Measurements from ENCODE around the gene VIPR1.

Gene VIPR1

GRCh38 chr3:42511736-42512135, 9.3 kb downstream of the VIPR1 start:
- DNase-seq: no peak

- DNase-seq: no peak
Measured at GRCh38 chr3:42513121-42513520, 10.7 kb downstream of the VIPR1 start.

GRCh38 chr3:42513521-42513920, 11.1 kb downstream of the VIPR1 start:
- DNase-seq: no peak

- DNase-seq: no peak
Measured at GRCh38 chr3:42514876-42515275, 12.4 kb downstream of the VIPR1 start.

- no peak for DNase-seq
Measured at GRCh38 chr3:42515391-42515916, 13.0 kb downstream of the VIPR1 start.

GRCh38 chr3:42515976-42516375, 13.5 kb downstream of the VIPR1 start:
- DNase-seq: no peak

GRCh38 chr3:42516443-42516842, 14.0 kb downstream of the VIPR1 start:
- DNase-seq: no peak

- DNase-seq: no peak
Measured at GRCh38 chr3:42517117-42517516, 14.7 kb downstream of the VIPR1 start.

- peak; percentile 46 for DNase-seq
Measured at GRCh38 chr3:42518800-42519567, 16.5 kb downstream of the VIPR1 start.

- no peak for DNase-seq
Measured at GRCh38 chr3:42519568-42519962, 17.1 kb downstream of the VIPR1 start.

GRCh38 chr3:42520336-42520735, 17.9 kb downstream of the VIPR1 start:
- DNase-seq: no peak

GRCh38 chr3:42520906-42521305, 18.5 kb downstream of the VIPR1 start:
- no peak for DNase-seq

GRCh38 chr3:42524751-42525150, 22.3 kb downstream of the VIPR1 start:
- DNase-seq: no peak

- DNase-seq: no peak
Measured at GRCh38 chr3:42525212-42525611, 22.8 kb downstream of the VIPR1 start.

GRCh38 chr3:42525736-42526345, 23.4 kb downstream of the VIPR1 start:
- no peak for DNase-seq

GRCh38 chr3:42526616-42527367, 24.3 kb downstream of the VIPR1 start:
- peak; percentile 11 for DNase-seq

GRCh38 chr3:42527368-42527917, 25.0 kb downstream of the VIPR1 start:
- DNase-seq: no peak

- no peak for DNase-seq
Measured at GRCh38 chr3:42529468-42529867, 27.0 kb downstream of the VIPR1 start.

- DNase-seq: no peak
Measured at GRCh38 chr3:42530073-42530472, 27.6 kb downstream of the VIPR1 start.

GRCh38 chr3:42531470-42531869, 29.0 kb downstream of the VIPR1 start:
- no peak for DNase-seq

- DNase-seq: no peak
Measured at GRCh38 chr3:42532229-42532628, 29.8 kb downstream of the VIPR1 start.

GRCh38 chr3:42533161-42533897, 30.9 kb downstream of the VIPR1 start:
- DNase-seq: peak; percentile 83
